Omental fat pad (tissue), 4 donors: ENCODE results near the gene AP3B1. TPM values are rescaled to one million over a fixed set of nuclear protein-coding genes. Genes with fewer than 3 reads are reported as not detected.

Source experiments
- ATAC-seq: fragments of 150-250 bp; one replicate; pipeline ENCODE4 v1.9.1; 2016; ENCODE audit warnings: mild to moderate bottlenecking, moderate library complexity; ENCODE audit not compliant: low FRiP score
- DNase-seq: peaks from one replicate; pipeline ENCODE4 v3.0.0-alpha.2; 2019; ENCODE audit warnings: low spot score
- CTCF ChIP-seq, 3 donors: fragments of 450-650 bp; IDR thresholded peaks; one replicate each; pipeline ENCODE4 v1.5.1; 2016 to 2017; ENCODE audit warnings: antibody characterized with exemption in 3 of 3, mild to moderate bottlenecking in 3 of 3, moderate library complexity in 2 of 3
- total RNA-seq, 4 donors: library from RNA; depleted of rRNA; stranded (reverse); fragments of >200 nt; gene quantifications; one replicate each; pipeline ENCODE4 v1.1.0, GENCODE V29; 2016

The AP3B1 gene
- total RNA-seq, 4 donors from 2014 or later = 31.1 to 47.3 (median 41.7) TPM

GRCh38 chr5:78065663-78066062 is 228.8 kb downstream of the AP3B1 start:
- ATAC-seq = no peak
- DNase-seq = no peak
- no peak for TF ChIP-seq CTCF (IDR thresholded peaks at IDR 0.05)

DNA sequence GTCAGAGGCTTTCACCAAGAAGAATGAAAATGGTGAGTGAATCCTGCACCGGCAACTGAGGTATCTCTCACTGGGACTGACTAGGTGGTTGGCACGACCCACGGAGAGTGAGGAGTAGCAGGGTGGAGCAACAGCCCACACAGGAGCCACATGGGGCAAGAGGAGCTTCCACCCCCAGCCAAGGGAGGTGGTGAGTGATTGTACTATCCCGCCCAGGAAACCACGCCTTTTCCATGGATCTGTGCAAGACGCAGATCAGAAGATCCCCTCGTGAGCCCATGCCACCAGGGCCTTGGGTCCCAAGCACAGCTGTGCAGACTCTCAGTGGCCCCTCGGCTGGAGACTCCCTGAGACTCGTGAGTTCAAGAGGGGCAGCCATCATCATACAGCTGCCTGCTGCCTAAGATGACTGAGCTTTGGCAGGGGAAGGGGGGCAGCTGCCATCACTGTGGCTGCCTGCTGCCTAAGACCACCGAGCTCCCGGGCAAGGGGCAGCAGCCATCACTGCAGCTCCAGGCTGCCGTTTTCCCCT is 229.5 kb downstream of the AP3B1 start:
- no peak for TF ChIP-seq CTCF (IDR thresholded peaks at IDR 0.05)
- ATAC-seq = no peak
- no peak for DNase-seq

DNA sequence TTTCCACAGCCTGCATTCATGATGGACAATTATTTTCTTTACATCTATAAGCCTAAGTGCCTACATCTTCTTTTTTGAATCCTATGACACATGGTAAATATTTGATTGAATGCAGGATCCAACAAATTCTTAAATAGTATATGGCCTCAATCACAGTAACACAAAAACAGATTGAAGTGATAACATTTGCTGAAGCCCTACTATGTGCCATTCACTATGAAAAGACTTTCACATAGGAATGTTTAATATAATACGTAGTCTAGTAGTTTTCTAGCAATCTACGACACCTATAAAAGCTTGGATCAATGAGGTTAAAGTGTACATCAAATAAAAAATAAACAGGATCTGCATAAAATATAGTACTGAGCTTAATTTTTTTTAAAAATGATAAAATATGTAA is 231.0 kb downstream of the AP3B1 start:
- TF ChIP-seq CTCF (IDR thresholded peaks at IDR 0.05) = no peak
- ATAC-seq = no peak
- DNase-seq = no peak

DNA sequence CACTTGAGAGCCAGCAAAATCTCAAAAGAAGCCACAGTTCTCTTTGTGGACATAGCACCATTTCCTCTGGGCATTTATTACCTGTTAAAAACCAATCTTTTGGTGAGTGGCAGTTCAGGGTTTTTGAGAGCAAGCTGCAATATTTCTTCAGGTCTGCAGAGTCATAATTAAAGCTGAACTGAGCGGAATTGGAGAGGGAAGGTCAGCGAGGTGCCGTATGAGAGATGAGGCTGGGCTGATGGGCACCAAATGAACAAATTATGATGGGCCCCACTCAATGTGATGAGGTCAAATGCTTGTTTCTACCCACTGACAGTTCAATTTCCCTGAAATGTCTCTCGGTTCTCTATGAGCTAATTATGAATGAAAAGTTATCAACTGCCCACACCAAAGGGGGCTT is 231.9 kb downstream of the AP3B1 start:
- no peak for TF ChIP-seq CTCF (IDR thresholded peaks at IDR 0.05)
- ATAC-seq (no peak), DNase-seq (no peak)

GRCh38 chr5:78060421-78060820 is 234.1 kb downstream of the AP3B1 start:
- DNase-seq (no peak), ATAC-seq (no peak)
- no peak for TF ChIP-seq CTCF (IDR thresholded peaks at IDR 0.05)

- DNase-seq (no peak), ATAC-seq (no peak)
These were observed 235.9 kb downstream of the AP3B1 start for GRCh38 chr5:78058625-78059024.

More at GRCh38 chr5:78058625-78059024, 235.9 kb downstream of the AP3B1 start:
- TF ChIP-seq CTCF (IDR thresholded peaks at IDR 0.05) = no peak
